Caco-2 (cell line): ENCODE data around the gene IMPG2. TPM values are rescaled to one million over a fixed set of nuclear protein-coding genes. Genes with fewer than 3 reads are reported as not detected.

ENCODE experiments used
- BruUV-seq: library from RNA; stranded (reverse); fragments of 400-500 nt; replicated peaks from 2 replicates; lab custom pipeline; 2021; lab: Mats Ljungman, UMichigan
- CTCF ChIA-PET: fragments of 300-600 bp; sonication (Branson Sonifier 250); formaldehyde crosslinking; loops from one replicate; lab custom pipeline; 2022; ENCODE audit warnings: antibody characterized with exemption; lab: Charles Lee
- POLR2A ChIA-PET: fragments of 300-600 bp; sonication (Branson Sonifier 250); formaldehyde crosslinking; loops from one replicate; lab custom pipeline; 2022; ENCODE audit warnings: antibody characterized with exemption; lab: Charles Lee
- DNase-seq, 2 experiments: peaks; one replicate each; pipeline versions ENCODE4 v3.0.0 to v3.0.0-alpha.2; 2020 to 2022
- H3K27me3 ChIP-seq: replicated peaks from 2 replicates; pipeline ENCODE4 v1.6.0; 2011; ENCODE audit warnings: low read length; ENCODE audit not compliant: control insufficient read depth, insufficient read depth
- H3K36me3 ChIP-seq: 2 replicates; pipeline ENCODE4 v1.5.1; 2011; ENCODE audit warnings: low read length; ENCODE audit not compliant: control insufficient read depth, insufficient read depth
- H3K4me1 ChIP-seq: fragments of 250-450 bp; sonication (Bioruptor Pico); 2 replicates; pipeline ENCODE4 v1.5.1; 2020; ENCODE audit warnings: mild to moderate bottlenecking
- H3K4me3 ChIP-seq: 2 replicates; pipeline ENCODE4 v1.5.1; 2011; ENCODE audit warnings: low read depth, mild to moderate bottlenecking, control low read depth, low read length
- H3K9me3 ChIP-seq: fragments of 250-450 bp; sonication (Bioruptor Pico); 2 replicates; pipeline ENCODE4 v1.5.1; 2020; ENCODE audit warnings: mild to moderate bottlenecking, moderate library complexity
- H3K27ac Mint-ChIP-seq: one replicate; pipeline ENCODE4 v1.8.0; 2022; ENCODE audit warnings: mixed read lengths; ENCODE audit not compliant: unreplicated experiment
- H3K27me3 Mint-ChIP-seq: one replicate; pipeline ENCODE4 v1.8.0; 2022; ENCODE audit warnings: mixed read lengths; ENCODE audit not compliant: insufficient read depth, unreplicated experiment
- H3K36me3 Mint-ChIP-seq: one replicate; pipeline ENCODE4 v1.8.0; 2022; ENCODE audit warnings: mild to moderate bottlenecking, mixed read lengths; ENCODE audit not compliant: insufficient read depth, unreplicated experiment
- H3K4me1 Mint-ChIP-seq: one replicate; pipeline ENCODE4 v1.8.0; 2022; ENCODE audit warnings: low read depth, mixed read lengths; ENCODE audit not compliant: unreplicated experiment
- H3K4me3 Mint-ChIP-seq: one replicate; pipeline ENCODE4 v1.8.0; 2022; ENCODE audit warnings: mild to moderate bottlenecking, moderate library complexity, mixed read lengths; ENCODE audit not compliant: unreplicated experiment
- H3K9me3 Mint-ChIP-seq: one replicate; pipeline ENCODE4 v1.8.0; 2022; ENCODE audit warnings: mixed read lengths; ENCODE audit not compliant: unreplicated experiment
- CTCF ChIP-seq, 2 experiments: fragments of 200-600 bp in 1 of 2; IDR thresholded peaks; 1 replicate in 1 of 2; 2 replicates in 1 of 2; pipeline versions ENCODE4 v1.5.1 to v1.8.0; 2011 to 2022; ENCODE audit warnings: antibody characterized with exemption in 1 of 2, control low read depth in 1 of 2, inconsistent platforms in 1 of 2, low read depth in 1 of 2, low read length in 1 of 2, mild to moderate bottlenecking in 1 of 2, moderate library complexity in 1 of 2; ENCODE audit not compliant: insufficient read depth in 1 of 2, severe bottlenecking in 1 of 2, unreplicated experiment in 1 of 2
- intact Hi-C: fragments of 100-400 bp; cut with micrococcal nuclease; formaldehyde crosslinking; loops from one replicate; pipeline ENCODE4 v1.10.0; 2022; ENCODE audit not compliant: unreplicated experiment
- total RNA-seq: library from RNA; stranded (reverse); gene quantifications from 2 replicates; pipeline ENCODE4 v1.2.3, GENCODE V29; 2022

IMPG2 gene
- total RNA-seq, 1 experiment from 2014 or later, result not detected

DNA sequence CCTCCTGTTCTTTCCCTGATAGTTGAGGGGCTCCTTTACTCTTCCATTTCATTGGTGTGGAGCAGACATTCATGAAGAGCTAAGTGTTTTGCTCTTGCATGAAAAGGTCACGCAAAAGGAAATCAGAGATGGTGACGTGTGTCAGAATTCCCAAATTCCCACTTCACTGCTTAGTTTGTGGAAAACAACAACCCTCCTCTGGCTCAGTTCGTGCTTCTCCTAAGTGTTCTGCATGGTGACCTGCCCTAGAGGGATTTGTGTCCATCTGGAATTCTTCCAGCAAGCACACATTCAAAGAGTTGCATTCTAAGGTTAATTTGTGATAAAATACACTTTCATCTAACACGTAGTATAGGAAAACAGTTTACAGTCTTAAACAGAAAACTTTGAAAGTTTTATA lies 95.6 kb downstream of the IMPG2 start:
- H3K4me3 Mint-ChIP-seq, result no peak overlapping the region
- Histone ChIP-seq H3K27me3 (no peaks in the 10 kb centered on the region), H3K9me3 (no peaks in the 10 kb centered on the region), H3K4me1 (no peaks in the 10 kb centered on the region), H3K36me3 (no peaks in the 10 kb centered on the region), H3K4me3 (no peak overlapping the region)
- ChIA-PET POLR2A (interaction anchor here (0.8 kb wide), 1 partner anchor 1814 kb away, joined by 4 read pairs; no protein-coding TSS in a partner anchor), CTCF (no interaction called here)
- H3K36me3 Mint-ChIP-seq, result no peaks in the 10 kb centered on the region
- intact Hi-C loops, result no loop called here
- no peaks in the 10 kb centered on the region for H3K4me1 Mint-ChIP-seq
- H3K27ac Mint-ChIP-seq, result no peak overlapping the region
- H3K9me3 Mint-ChIP-seq, result peaks cover 12% of the 10 kb centered on the region
- BruUV-seq, result no TSS peak
- H3K27me3 Mint-ChIP-seq, result peaks cover 11% of the 10 kb centered on the region
- no peak for DNase-seq
- TF ChIP-seq CTCF (IDR thresholded peaks at IDR 0.05; ENCODE audit: insufficient read depth in 1 of 2, low read depth in 1 of 2, low read length in 1 of 2, severe bottlenecking in 1 of 2, unreplicated experiment in 1 of 2), result no peak

DNA sequence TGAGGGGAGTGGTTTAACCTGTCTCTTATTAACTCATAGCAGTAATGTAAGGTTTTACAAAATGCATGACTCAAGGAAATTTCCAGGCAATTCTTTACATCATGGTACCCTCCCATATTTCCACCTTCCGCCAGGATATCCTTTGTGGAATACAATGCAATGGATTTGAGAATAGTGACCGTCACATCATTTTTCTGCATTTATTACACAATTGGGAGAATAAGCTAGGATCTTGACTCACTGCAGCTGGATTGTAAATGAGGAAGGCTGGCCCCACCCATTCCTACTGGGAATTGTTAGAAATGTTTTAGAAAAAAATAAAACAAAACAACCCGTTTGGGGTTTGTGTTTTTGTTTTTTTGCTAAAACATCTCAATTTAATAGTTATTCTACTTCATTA lies 97.4 kb downstream of the IMPG2 start:
- no peaks in the 10 kb centered on the region for H3K4me1 Mint-ChIP-seq
- H3K36me3 Mint-ChIP-seq, result no peaks in the 10 kb centered on the region
- TF ChIP-seq CTCF (IDR thresholded peaks at IDR 0.05; ENCODE audit: insufficient read depth in 1 of 2, low read depth in 1 of 2, low read length in 1 of 2, severe bottlenecking in 1 of 2, unreplicated experiment in 1 of 2), result no peak
- H3K27ac Mint-ChIP-seq, result no peak overlapping the region
- CTCF ChIA-PET, result no interaction called here
- no TSS peak for BruUV-seq
- intact Hi-C loops, result no loop called here
- Histone ChIP-seq H3K9me3 (no peaks in the 10 kb centered on the region), H3K4me1 (no peaks in the 10 kb centered on the region), H3K4me3 (no peak overlapping the region), H3K27me3 (no peaks in the 10 kb centered on the region), H3K36me3 (no peaks in the 10 kb centered on the region)
- DNase-seq, result no peak
- H3K9me3 Mint-ChIP-seq, result peaks cover 17% of the 10 kb centered on the region
- POLR2A ChIA-PET, result no interaction called here
- no peak overlapping the region for H3K4me3 Mint-ChIP-seq
- H3K27me3 Mint-ChIP-seq, result peaks cover 11% of the 10 kb centered on the region

DNA sequence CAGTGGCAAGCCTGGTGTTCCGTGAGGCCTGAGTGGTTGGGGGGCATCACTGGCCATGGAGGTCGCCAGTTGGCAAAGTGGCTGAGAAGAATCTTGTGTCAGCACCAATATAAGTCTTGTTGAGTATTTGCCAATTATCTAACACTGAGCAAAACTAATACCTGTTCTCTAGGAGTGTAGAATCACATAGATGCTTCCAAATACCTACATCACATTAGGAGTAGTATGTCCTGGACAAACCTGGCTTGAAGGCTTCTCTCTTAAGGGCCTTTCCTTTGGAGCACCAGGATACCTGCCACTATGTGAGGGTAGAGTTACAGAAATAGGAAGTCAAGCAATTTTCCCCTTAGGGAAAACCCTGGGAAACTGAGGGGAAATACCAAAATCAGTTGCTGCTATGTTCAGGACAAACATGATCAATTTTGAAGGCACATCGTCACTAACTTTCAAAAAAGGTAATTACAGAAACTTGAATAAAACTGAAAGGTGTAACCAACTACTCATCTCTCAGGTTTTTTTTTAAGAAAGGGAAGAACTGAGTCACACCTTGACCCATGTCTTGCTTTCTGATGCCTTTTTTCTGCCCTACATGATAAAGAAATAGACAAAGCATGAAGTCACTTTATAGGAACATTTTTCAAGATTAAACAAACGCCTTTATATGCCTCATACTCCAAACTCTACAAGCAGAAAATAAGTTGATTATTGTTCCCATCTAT lies 100.4 kb downstream of the IMPG2 start:
- BruUV-seq, result no TSS peak
- Histone ChIP-seq H3K27me3 (no peaks in the 10 kb centered on the region), H3K9me3 (no peaks in the 10 kb centered on the region), H3K4me1 (no peaks in the 10 kb centered on the region), H3K4me3 (no peak overlapping the region), H3K36me3 (no peaks in the 10 kb centered on the region)
- no peak overlapping the region for H3K27ac Mint-ChIP-seq
- no peak overlapping the region for H3K4me3 Mint-ChIP-seq
- no peak for TF ChIP-seq CTCF (IDR thresholded peaks at IDR 0.05; ENCODE audit: insufficient read depth in 1 of 2, low read depth in 1 of 2, low read length in 1 of 2, severe bottlenecking in 1 of 2, unreplicated experiment in 1 of 2)
- ChIA-PET CTCF (no interaction called here), POLR2A (no interaction called here)
- peaks cover 6% of the 10 kb centered on the region for H3K27me3 Mint-ChIP-seq
- peaks cover 17% of the 10 kb centered on the region for H3K9me3 Mint-ChIP-seq
- H3K4me1 Mint-ChIP-seq, result no peaks in the 10 kb centered on the region
- no peaks in the 10 kb centered on the region for H3K36me3 Mint-ChIP-seq
- no peak for DNase-seq
- intact Hi-C loops, result no loop called here
